Psoas muscle (tissue), 8 donors: Measurements from ENCODE around the gene S100A1. TPM values are rescaled to one million over a fixed set of nuclear protein-coding genes. Genes with fewer than 3 reads are reported as not detected.
"Not testable (repeated sequence)": the region's sequence is repeated elsewhere in the genome, so short reads cannot be mapped to it uniquely, and the experiment has no call there.

Experiments
- ATAC-seq, 4 donors: fragments of 200-7000 bp; cut with Tn5 transposase; one replicate each; pipeline ENCODE4 v1.9.1; 2020; ENCODE audit warnings: moderate library complexity in 3 of 4, mild to moderate bottlenecking in 2 of 4
- DNase-seq, 2 donors: peaks; one replicate each; pipeline ENCODE4 v3.0.0-alpha.2; 2020
- H3K27ac ChIP-seq: fragments of 200-600 bp; one replicate; pipeline ENCODE4 v1.8.0; 2022
- H3K27me3 ChIP-seq, 3 donors: fragments of 200-600 bp in 1 of 3; one replicate each; pipeline versions ENCODE4 v1.6.1 to v1.8.0; 2013 to 2022; ENCODE audit warnings: low read length in 2 of 3, mild to moderate bottlenecking in 2 of 3, moderate library complexity in 1 of 3; ENCODE audit not compliant: insufficient read depth in 3 of 3
- H3K36me3 ChIP-seq, 2 donors: fragments of 200-600 bp in 1 of 2; one replicate each; pipeline versions ENCODE4 v1.6.1 to v1.8.0; 2013 to 2022; ENCODE audit warnings: low read depth in 1 of 2, mild to moderate bottlenecking in 1 of 2, moderate library complexity in 1 of 2; ENCODE audit not compliant: insufficient read depth in 1 of 2
- H3K4me1 ChIP-seq: fragments of 200-600 bp; one replicate; pipeline ENCODE4 v1.8.0; 2022
- H3K4me3 ChIP-seq: fragments of 200-600 bp; one replicate; pipeline ENCODE4 v1.8.0; 2022; ENCODE audit warnings: mild to moderate bottlenecking
- H3K9me3 ChIP-seq: fragments of 200-600 bp; one replicate; pipeline ENCODE4 v1.8.0; 2022
- CTCF ChIP-seq: fragments of 200-600 bp; IDR thresholded peaks from one replicate; pipeline ENCODE4 v1.8.0; 2022; ENCODE audit warnings: antibody characterized with exemption
- WGBS, 3 donors: extraction: QIAGEN DNeasy Blood & Tissue Kit; methylation state at CpG; one replicate each; pipeline versions ENCODE4 v1.1.6 to v1.1.7; 2013; 5-methylcytosine and 5-hydroxymethylcytosine counted together
- intact Hi-C, 2 donors: fragments of 100-400 bp; cut with DNase I; formaldehyde crosslinking; loops; one replicate each; pipeline versions ENCODE4 v1.11.0 to v1.14.2; 2022
- polyA plus RNA-seq, 3 donors: library from polyadenylated mRNA; stranded (reverse); fragments of 200-250 nt; gene quantifications; one replicate each; pipeline ENCODE4 v1.2.3, GENCODE V29; 2013
- total RNA-seq, 4 donors: library from RNA; stranded (reverse); fragmentation: NEBNext Ultra II Directional in 2 of 4; extraction: Animal tissue kit (Norgen Biotek cat#: 25700) in 2 of 4; gene quantifications; one replicate each; pipeline versions ENCODE4 v1.2.1 to v1.2.4, GENCODE V29; 2021 to 2023
- donor health status: healthy with polysubstance abuse.
- donor health status: DM: no; HTN: no; CAD: no; lungs with moderate emphysema.
- donor health status: Bipolar disorder and iron deficiency.
- donor health status: healthy.
- donor health status: DM: yes; HTN: yes; CAD: no.
- donor health status: DM: no; HTN: no; CAD: no.
- donor health status: DM: no; HTN: no; CAD: no.
- donor health status: DM: yes; HTN: yes; CAD: no.

The S100A1 gene
- total and polyA plus RNA-seq, 7 donors, result 370 to 1,423 (median 1,008) TPM

GRCh38 chr1:153583976-153584375 is 44.3 kb upstream of the S100A1 start:
- DNase-seq, result no peak
- no peak for ATAC-seq
- 77 to 81% (median 80%) methylated on average over 2 of the region's 2 CpGs for WGBS, 3 donors
- Histone ChIP-seq H3K27me3 (no peaks in the 10 kb centered on the region), H3K27ac (no peak overlapping the region), H3K4me3 (no peak overlapping the region), H3K4me1 (no peaks in the 10 kb centered on the region), H3K9me3 (no peaks in the 10 kb centered on the region), H3K36me3 (no peaks in the 10 kb centered on the region)
- intact Hi-C loops, result no loop called here
- TF ChIP-seq CTCF, result no peak

GRCh38 chr1:153585006-153585405 is 43.2 kb upstream of the S100A1 start:
- no peaks in the 10 kb centered on the region for H3K36me3 ChIP-seq
- no peaks in the 10 kb centered on the region for H3K4me1 ChIP-seq
- 88 to 100% (median 93%) methylated on average over 1 of the region's 1 CpG for WGBS, 3 donors
- H3K27ac ChIP-seq, result no peak overlapping the region
- no peaks in the 10 kb centered on the region for H3K27me3 ChIP-seq
- ATAC-seq, result no peak
- intact Hi-C loops, result no loop called here
- H3K9me3 ChIP-seq, result no peaks in the 10 kb centered on the region
- no peak for DNase-seq
- no peak for TF ChIP-seq CTCF
- H3K4me3 ChIP-seq, result no peak overlapping the region

GRCh38 chr1:153586347-153586746 is 41.9 kb upstream of the S100A1 start:
- no peak overlapping the region for H3K4me3 ChIP-seq
- H3K27ac ChIP-seq, result no peak overlapping the region
- no peaks in the 10 kb centered on the region for H3K27me3 ChIP-seq
- 44 to 48% (median 45%) methylated on average over 1 of the region's 1 CpG for WGBS, 3 donors
- H3K4me1 ChIP-seq, result no peaks in the 10 kb centered on the region
- ATAC-seq, result no peak
- intact Hi-C loops, result no loop called here
- H3K9me3 ChIP-seq, result no peaks in the 10 kb centered on the region
- DNase-seq, result no peak
- no peaks in the 10 kb centered on the region for H3K36me3 ChIP-seq
- no peak for TF ChIP-seq CTCF

GRCh38 chr1:153587314-153587713 is 40.9 kb upstream of the S100A1 start:
- no peak overlapping the region for H3K4me3 ChIP-seq
- no peaks in the 10 kb centered on the region for H3K9me3 ChIP-seq
- H3K4me1 ChIP-seq, result no peaks in the 10 kb centered on the region
- ATAC-seq, result no peak
- no peak for DNase-seq
- no peaks in the 10 kb centered on the region for H3K36me3 ChIP-seq
- H3K27ac ChIP-seq, result no peak overlapping the region
- H3K27me3 ChIP-seq, result no peaks in the 10 kb centered on the region
- no peak for TF ChIP-seq CTCF
- intact Hi-C loops, result no loop called here
- whole genome bisulfite sequencing, 3 donors, result 62 to 69% (median 67%) methylated on average over 5 of the region's 5 CpGs

GRCh38 chr1:153588033-153588432 is 40.2 kb upstream of the S100A1 start:
- H3K27me3 ChIP-seq, intact Hi-C loops, H3K9me3 ChIP-seq, H3K36me3 ChIP-seq, H3K4me1 ChIP-seq, DNase-seq, ATAC-seq, H3K27ac ChIP-seq, H3K4me3 ChIP-seq: not testable (repeated sequence)
- 85 to 95% (median 88%) methylated on average over 10 of the region's 10 CpGs for WGBS, 3 donors
